ENCODE data around the gene STPG3. TPM values are rescaled to one million over a fixed set of nuclear protein-coding genes. Genes with fewer than 3 reads are reported as not detected.
A peak's percentile ranks its signal among the peaks of the same experiment; 100 is the strongest.
"Not testable (repeated sequence)": the region's sequence is repeated elsewhere in the genome, so short reads cannot be mapped to it uniquely, and the experiment has no call there.

Gene STPG3
- total RNA-seq, 1 donor from 2014 or later, result 0.78 TPM

DNA sequence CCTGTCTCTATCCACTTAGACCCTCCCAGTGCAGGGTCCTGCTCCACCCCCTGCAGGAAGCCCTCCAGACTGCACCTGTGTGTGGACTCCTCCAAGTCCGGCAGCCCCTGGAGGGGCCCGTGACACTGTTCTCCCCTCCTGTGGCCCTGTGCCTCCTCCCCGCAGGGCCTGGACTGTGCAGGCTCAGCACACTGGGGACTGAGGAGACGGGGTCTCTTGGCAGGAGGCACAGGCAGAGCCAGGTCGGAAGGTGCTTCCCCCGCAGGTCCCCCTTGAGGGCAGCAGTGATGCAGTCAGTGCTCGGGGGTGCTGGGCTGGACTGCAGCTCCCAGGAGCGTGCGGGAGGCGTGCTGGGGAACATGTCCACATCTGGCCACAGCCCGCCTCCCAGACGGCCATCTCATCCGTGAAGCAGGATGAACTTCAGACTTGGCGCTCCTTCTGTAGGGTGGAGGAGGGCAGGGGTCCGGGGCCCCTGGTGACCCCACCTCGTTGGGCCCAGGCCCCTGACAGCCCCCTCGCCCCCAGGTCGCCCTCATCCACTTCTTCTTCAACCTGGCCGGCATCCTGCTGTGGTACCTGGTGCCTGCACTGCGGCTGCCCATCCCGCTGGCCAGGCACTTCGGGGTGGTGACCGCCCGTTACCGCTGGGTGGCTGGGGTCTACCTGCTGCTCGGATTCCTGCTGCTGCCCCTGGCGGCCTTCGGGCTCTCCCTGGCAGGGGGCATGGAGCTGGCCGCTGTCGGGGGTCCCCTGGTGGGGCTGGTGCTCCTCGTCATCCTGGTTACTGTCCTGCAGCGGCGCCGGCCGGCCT, 15.5 kb upstream of the STPG3 start:
- TF ChIP-seq, protein P1, sequence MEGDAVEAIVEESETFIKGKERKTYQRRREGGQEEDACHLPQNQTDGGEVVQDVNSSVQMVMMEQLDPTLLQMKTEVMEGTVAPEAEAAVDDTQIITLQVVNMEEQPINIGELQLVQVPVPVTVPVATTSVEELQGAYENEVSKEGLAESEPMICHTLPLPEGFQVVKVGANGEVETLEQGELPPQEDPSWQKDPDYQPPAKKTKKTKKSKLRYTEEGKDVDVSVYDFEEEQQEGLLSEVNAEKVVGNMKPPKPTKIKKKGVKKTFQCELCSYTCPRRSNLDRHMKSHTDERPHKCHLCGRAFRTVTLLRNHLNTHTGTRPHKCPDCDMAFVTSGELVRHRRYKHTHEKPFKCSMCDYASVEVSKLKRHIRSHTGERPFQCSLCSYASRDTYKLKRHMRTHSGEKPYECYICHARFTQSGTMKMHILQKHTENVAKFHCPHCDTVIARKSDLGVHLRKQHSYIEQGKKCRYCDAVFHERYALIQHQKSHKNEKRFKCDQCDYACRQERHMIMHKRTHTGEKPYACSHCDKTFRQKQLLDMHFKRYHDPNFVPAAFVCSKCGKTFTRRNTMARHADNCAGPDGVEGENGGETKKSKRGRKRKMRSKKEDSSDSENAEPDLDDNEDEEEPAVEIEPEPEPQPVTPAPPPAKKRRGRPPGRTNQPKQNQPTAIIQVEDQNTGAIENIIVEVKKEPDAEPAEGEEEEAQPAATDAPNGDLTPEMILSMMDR (IDR thresholded peaks at IDR 0.05), result no peak
- H3K4me3 Mint-ChIP-seq (ENCODE audit: unreplicated experiment), result no peak overlapping the region
- no peaks in the 10 kb centered on the region for H3K27me3 Mint-ChIP-seq (ENCODE audit: unreplicated experiment)
- H3K4me1 Mint-ChIP-seq (ENCODE audit: unreplicated experiment), result peaks cover 14% of the 10 kb centered on the region
- no peaks in the 10 kb centered on the region for H3K9me3 Mint-ChIP-seq (ENCODE audit: unreplicated experiment)
- DNase-seq (ENCODE audit: extremely low spot score, unreplicated experiment), result no peak
- H3K27ac Mint-ChIP-seq (ENCODE audit: unreplicated experiment), result no peak overlapping the region
- H3K36me3 Mint-ChIP-seq (ENCODE audit: unreplicated experiment), result no peaks in the 10 kb centered on the region

DNA sequence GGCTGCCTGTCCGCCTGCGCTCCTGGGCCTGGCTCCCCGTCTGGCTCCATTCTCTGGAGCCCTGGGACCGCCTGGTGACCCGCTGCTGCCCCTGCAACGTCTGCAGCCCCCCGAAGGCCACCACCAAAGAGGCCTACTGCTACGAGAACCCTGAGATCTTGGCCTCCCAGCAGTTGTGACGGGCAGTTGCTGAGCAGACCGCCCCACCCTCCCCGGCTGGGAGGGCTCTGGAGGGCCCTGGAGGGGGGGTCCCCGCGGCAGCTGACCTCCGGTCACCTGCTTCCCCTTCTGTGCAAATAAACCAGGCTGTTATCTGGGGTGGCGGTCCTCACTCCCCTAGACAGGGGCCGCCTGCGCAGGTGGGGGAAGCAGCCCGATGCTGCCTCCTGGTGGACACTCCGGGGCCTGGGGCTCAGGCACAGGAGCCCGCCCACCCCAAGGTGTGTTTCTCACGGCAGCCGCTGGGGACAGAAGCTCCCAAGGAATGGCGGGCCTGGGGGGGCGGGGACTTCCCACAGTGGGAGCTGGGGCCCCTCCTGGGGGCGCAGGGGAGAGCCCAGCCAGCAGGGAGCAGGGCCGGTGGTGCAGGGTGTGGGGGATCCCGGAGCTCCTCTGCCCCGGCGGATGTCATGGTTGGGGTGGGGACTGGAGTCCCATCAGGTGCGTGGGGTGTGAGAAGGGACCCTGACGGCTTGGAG, 14.7 kb upstream of the STPG3 start:
- H3K27ac Mint-ChIP-seq (ENCODE audit: unreplicated experiment), result no peak overlapping the region
- H3K36me3 Mint-ChIP-seq (ENCODE audit: unreplicated experiment), result no peaks in the 10 kb centered on the region
- H3K9me3 Mint-ChIP-seq (ENCODE audit: unreplicated experiment), result no peaks in the 10 kb centered on the region
- H3K27me3 Mint-ChIP-seq (ENCODE audit: unreplicated experiment), result no peaks in the 10 kb centered on the region
- peak; percentile 94 for DNase-seq (ENCODE audit: extremely low spot score, unreplicated experiment)
- H3K4me3 Mint-ChIP-seq (ENCODE audit: unreplicated experiment), result no peak overlapping the region
- TF ChIP-seq, protein P1 (IDR thresholded peaks at IDR 0.05), result peak; percentile 96
- peaks cover 14% of the 10 kb centered on the region for H3K4me1 Mint-ChIP-seq (ENCODE audit: unreplicated experiment)

DNA sequence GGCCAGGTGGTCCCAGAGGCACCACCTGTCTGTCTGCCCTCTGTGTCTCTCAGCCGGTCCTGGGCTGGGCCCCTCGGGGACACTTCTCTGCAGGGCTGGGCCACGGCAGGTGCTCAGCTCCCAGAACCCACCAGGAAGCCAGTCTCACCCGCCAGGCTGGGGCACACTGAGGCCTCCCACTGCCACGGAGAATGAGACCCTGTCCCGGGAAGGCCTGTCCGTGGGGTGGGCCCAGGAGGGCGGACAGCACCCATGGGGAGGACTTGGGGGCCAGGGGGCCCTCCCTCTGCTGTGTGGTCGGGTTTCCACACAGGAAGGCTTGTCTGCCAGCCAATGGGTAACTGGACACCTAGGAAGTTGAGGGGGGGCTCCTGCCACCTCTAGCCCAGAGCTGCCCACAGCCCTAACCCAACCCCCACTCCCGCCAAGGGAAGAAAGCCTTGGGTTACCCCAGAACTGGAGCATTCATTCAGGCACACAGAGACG, 14.1 kb upstream of the STPG3 start:
- H3K4me1 Mint-ChIP-seq (ENCODE audit: unreplicated experiment), result peaks cover 14% of the 10 kb centered on the region
- H3K4me3 Mint-ChIP-seq (ENCODE audit: unreplicated experiment), result no peak overlapping the region
- H3K27ac Mint-ChIP-seq (ENCODE audit: unreplicated experiment), result no peak overlapping the region
- no peak for DNase-seq (ENCODE audit: extremely low spot score, unreplicated experiment)
- no peaks in the 10 kb centered on the region for H3K36me3 Mint-ChIP-seq (ENCODE audit: unreplicated experiment)
- TF ChIP-seq, protein P1 (IDR thresholded peaks at IDR 0.05), result no peak
- H3K9me3 Mint-ChIP-seq (ENCODE audit: unreplicated experiment), result no peaks in the 10 kb centered on the region
- no peaks in the 10 kb centered on the region for H3K27me3 Mint-ChIP-seq (ENCODE audit: unreplicated experiment)

DNA sequence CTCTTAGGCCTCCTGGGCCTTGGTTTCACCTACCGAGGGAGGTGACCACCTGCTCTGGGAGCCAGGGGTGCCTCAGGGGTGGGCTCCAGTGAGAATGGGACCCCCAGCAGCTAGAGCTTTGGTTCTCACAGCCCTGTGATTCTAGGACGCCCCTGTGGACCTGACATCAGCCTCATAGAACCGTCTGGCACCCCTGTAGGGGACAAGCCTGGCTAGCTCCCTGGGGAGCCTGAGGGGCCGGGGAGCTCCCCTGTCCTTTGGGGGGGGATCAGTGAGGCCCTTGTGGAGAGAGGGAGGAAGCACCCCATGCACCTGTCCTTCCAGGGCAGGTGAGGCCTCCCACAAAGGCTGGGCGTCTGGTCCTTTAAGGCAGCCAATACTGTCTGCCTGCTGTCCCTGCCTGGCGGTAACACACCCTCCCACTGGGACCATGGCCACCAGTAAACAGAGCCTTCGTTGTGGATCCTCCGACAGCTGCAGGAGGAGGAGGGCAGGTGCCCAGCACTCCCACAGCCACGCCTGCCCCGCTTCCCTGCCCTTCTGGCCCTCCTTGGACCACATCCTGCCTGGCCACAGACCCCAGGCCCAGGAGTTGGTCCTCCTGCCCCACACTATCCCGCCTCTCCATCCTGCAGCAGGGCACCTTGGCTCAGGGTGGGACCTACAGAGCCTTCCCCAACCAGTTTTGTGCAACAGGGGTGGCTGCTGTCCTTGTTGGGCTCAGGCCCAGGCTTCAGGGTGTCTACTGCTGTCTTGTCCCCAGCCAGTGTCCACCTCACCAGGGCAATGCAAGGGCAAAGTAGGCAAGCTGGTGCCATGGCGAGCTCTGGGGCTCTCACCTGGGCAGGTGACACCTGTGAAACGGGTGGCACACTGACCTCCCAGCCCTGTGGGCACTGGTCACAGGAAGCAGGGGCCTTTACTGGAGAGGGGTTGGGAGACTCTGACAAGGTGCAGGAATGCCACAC, 13.0 kb upstream of the STPG3 start:
- Mint-ChIP-seq H3K27ac (ENCODE audit: unreplicated experiment) (no peak overlapping the region), H3K36me3 (ENCODE audit: unreplicated experiment) (peaks cover 9% of the 10 kb centered on the region), H3K9me3 (ENCODE audit: unreplicated experiment) (no peaks in the 10 kb centered on the region), H3K27me3 (ENCODE audit: unreplicated experiment) (no peaks in the 10 kb centered on the region), H3K4me3 (ENCODE audit: unreplicated experiment) (no peak overlapping the region), H3K4me1 (ENCODE audit: unreplicated experiment) (peaks cover 24% of the 10 kb centered on the region)
- no peak for DNase-seq (ENCODE audit: extremely low spot score, unreplicated experiment)
- TF ChIP-seq, protein P1 (IDR thresholded peaks at IDR 0.05), result no peak

DNA sequence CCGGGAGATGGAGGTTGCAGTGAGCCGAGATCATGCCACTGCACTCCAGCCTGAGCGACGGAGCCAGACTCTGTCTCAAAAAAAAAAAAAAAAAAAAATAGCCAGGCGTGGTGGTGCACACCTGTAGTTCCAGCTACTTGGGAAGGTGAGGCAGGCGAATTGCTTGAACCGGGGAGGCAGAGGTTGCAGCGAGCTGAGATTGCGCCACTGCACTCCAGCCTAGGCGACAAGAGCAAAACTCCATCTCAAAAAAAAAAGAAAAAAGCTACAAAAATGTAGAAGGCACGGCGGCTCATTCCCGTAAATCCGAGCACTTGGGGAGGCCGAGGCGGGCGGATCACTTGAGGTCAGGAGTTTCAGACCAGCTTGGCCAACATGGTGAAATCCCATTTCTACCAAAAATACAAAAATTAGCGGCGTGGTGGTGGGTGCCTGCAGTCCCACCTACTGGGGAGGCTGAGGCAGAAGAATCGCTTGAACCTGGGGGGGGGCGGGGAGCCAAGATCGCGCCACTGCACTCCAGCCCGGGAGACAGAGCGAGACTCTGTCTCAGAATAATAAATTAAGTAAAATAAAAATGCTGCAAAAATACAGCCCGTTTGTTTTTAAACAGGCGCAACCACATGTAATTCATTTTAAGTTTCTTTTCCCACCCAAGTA, 11.4 kb upstream of the STPG3 start:
- not testable (repeated sequence) for DNase-seq (ENCODE audit: extremely low spot score, unreplicated experiment); H3K36me3 Mint-ChIP-seq (ENCODE audit: unreplicated experiment); H3K9me3 Mint-ChIP-seq (ENCODE audit: unreplicated experiment); H3K27me3 Mint-ChIP-seq (ENCODE audit: unreplicated experiment)
- Mint-ChIP-seq H3K27ac (ENCODE audit: unreplicated experiment) (peak overlapping the region; percentile 82), H3K4me1 (ENCODE audit: unreplicated experiment) (peaks cover 31% of the 10 kb centered on the region), H3K4me3 (ENCODE audit: unreplicated experiment) (peak overlapping the region; percentile 76)
